IMR-90 (cell line): ENCODE results near the gene CD180. TPM values are rescaled to one million over a fixed set of nuclear protein-coding genes. Genes with fewer than 3 reads are reported as not detected.

ENCODE experiments used
- ATAC-seq: fragments of 200-7000 bp; cut with Tn5 transposase; 2 replicates; pipeline ENCODE4 v1.9.1; 2020; ENCODE audit warnings: low read depth, mild to moderate bottlenecking, moderate library complexity
- BruUV-seq: library from RNA; stranded (reverse); fragments of 400-500 nt; replicated peaks from 2 replicates; lab custom pipeline; 2021; lab: Mats Ljungman, UMichigan
- CTCF ChIA-PET: fragments of 300-600 bp; formaldehyde crosslinking; extraction: SDS; loops from one replicate; lab custom pipeline; 2021; ENCODE audit warnings: antibody characterized with exemption; lab: Yijun Ruan, JAX
- POLR2A ChIA-PET: fragments of 300-600 bp; sonication (Branson Sonifier 250); formaldehyde crosslinking; loops from one replicate; lab custom pipeline; 2022; ENCODE audit warnings: antibody characterized with exemption; ENCODE audit not compliant: unreplicated experiment; lab: Charles Lee
- DNase-seq: peaks from one replicate; pipeline ENCODE4 v3.0.0; 2013
- H2AFZ ChIP-seq: replicated peaks from 2 replicates; pipeline ENCODE3; 2013; ENCODE audit warnings: low read length, mild to moderate bottlenecking; ENCODE audit not compliant: poor library complexity
- H2AK5ac ChIP-seq: 2 replicates; pipeline ENCODE4 v1.6.1; 2013; ENCODE audit warnings: low read depth, low read length, inconsistent platforms
- H2AK9ac ChIP-seq: replicated peaks from 2 replicates; pipeline ENCODE3; 2013; ENCODE audit warnings: mild to moderate bottlenecking, low read depth, low read length, moderate library complexity; ENCODE audit not compliant: poor library complexity
- H2BK120ac ChIP-seq: 2 replicates; pipeline ENCODE4 v1.6.1; 2013; ENCODE audit warnings: low read depth, low read length, inconsistent platforms
- H2BK15ac ChIP-seq: 3 replicates; pipeline ENCODE4 v1.6.1; 2013; ENCODE audit warnings: low read depth, low read length, inconsistent platforms
- H2BK20ac ChIP-seq: 2 replicates; pipeline ENCODE4 v1.6.1; 2013; ENCODE audit warnings: low read depth, mild to moderate bottlenecking, inconsistent platforms, low read length, moderate library complexity
- H2BK5ac ChIP-seq: 2 replicates; pipeline ENCODE4 v1.6.1; 2013; ENCODE audit warnings: mild to moderate bottlenecking, low read depth, low read length, inconsistent platforms; ENCODE audit not compliant: poor library complexity, severe bottlenecking
- H3K14ac ChIP-seq: replicated peaks from 2 replicates; pipeline ENCODE4 v1.6.1; 2013; ENCODE audit warnings: low read depth, low read length, inconsistent platforms
- H3K18ac ChIP-seq: 2 replicates; pipeline ENCODE4 v1.6.1; 2013; ENCODE audit warnings: low read depth, low read length, control low read depth
- H3K23ac ChIP-seq: 2 replicates; pipeline ENCODE4 v1.6.1; 2013; ENCODE audit warnings: low read depth, low read length, inconsistent platforms
- H3K27ac ChIP-seq: 2 replicates; pipeline ENCODE4 v1.5.1; 2013; ENCODE audit warnings: mild to moderate bottlenecking, control low read depth, low read length; ENCODE audit not compliant: insufficient read depth
- H3K27me3 ChIP-seq: 2 replicates; pipeline ENCODE4 v1.6.1; 2013; ENCODE audit warnings: low read length; ENCODE audit not compliant: control insufficient read depth, insufficient read depth
- H3K36me3 ChIP-seq: 2 replicates; pipeline ENCODE4 v1.6.1; 2013; ENCODE audit warnings: low read length, mixed read lengths; ENCODE audit not compliant: control insufficient read depth, insufficient read depth
- H3K4ac ChIP-seq: 2 replicates; pipeline ENCODE4 v1.6.1; 2013; ENCODE audit warnings: low read depth, low read length, inconsistent platforms
- H3K4me1 ChIP-seq: 2 replicates; pipeline ENCODE4 v1.6.1; 2013; ENCODE audit warnings: low read length, mixed read lengths; ENCODE audit not compliant: control insufficient read depth, insufficient read depth
- H3K4me2 ChIP-seq: 2 replicates; pipeline ENCODE4 v1.6.1; 2013; ENCODE audit warnings: low read depth, mild to moderate bottlenecking, control low read depth, low read length, moderate library complexity
- H3K4me3 ChIP-seq: 2 replicates; pipeline ENCODE4 v1.5.1; 2013; ENCODE audit warnings: low read depth, mild to moderate bottlenecking, control low read depth, low read length, moderate library complexity; ENCODE audit not compliant: insufficient read depth
- H3K56ac ChIP-seq: 2 replicates; pipeline ENCODE4 v1.6.1; 2013; ENCODE audit warnings: low read length, inconsistent platforms; ENCODE audit not compliant: insufficient read depth; ENCODE audit errors: extremely low read depth
- H3K79me1 ChIP-seq, 2 experiments: 2 replicates each; pipeline ENCODE4 v1.6.1; 2013; ENCODE audit warnings: low read length in 2 of 2, inconsistent platforms in 1 of 2, low read depth in 1 of 2
- H3K9ac ChIP-seq: 2 replicates; pipeline ENCODE4 v1.6.1; 2013; ENCODE audit warnings: low read depth, low read length, control low read depth
- H3K9me1 ChIP-seq: 2 replicates; pipeline ENCODE4 v1.6.1; 2013; ENCODE audit warnings: low read length, inconsistent platforms; ENCODE audit not compliant: insufficient read depth
- H3K9me3 ChIP-seq: 2 replicates; pipeline ENCODE4 v1.6.1; 2013; ENCODE audit warnings: low read length; ENCODE audit not compliant: control insufficient read depth, insufficient read depth
- H4K20me1 ChIP-seq: 2 replicates; pipeline ENCODE4 v1.6.1; 2013; ENCODE audit warnings: low read length, inconsistent platforms; ENCODE audit not compliant: insufficient read depth
- H4K5ac ChIP-seq: 2 replicates; pipeline ENCODE4 v1.6.1; 2013; ENCODE audit warnings: mild to moderate bottlenecking, low read depth, low read length, control low read depth
- H4K8ac ChIP-seq, 2 experiments: 2 replicates each; pipeline ENCODE4 v1.6.1; 2013; ENCODE audit warnings: low read depth in 2 of 2, low read length in 2 of 2, control low read depth in 1 of 2, inconsistent platforms in 1 of 2
- H4K91ac ChIP-seq: 2 replicates; pipeline ENCODE4 v1.6.1; 2013; ENCODE audit warnings: low read depth, low read length, inconsistent platforms; ENCODE audit not compliant: insufficient read depth
- BHLHE40 ChIP-seq: fragments of 150-350 bp; IDR thresholded peaks from 2 replicates; pipeline ENCODE4 v1.6.1; 2016; ENCODE audit warnings: mild to moderate bottlenecking, low read depth, low read length
- CEBPB ChIP-seq: IDR thresholded peaks from 2 replicates; pipeline ENCODE4 v1.6.1; 2012; ENCODE audit warnings: low read depth, low read length, improper control_type of control experiment
- CHD1 ChIP-seq: IDR thresholded peaks from 2 replicates; pipeline ENCODE4 v1.6.1; 2012; ENCODE audit warnings: low read depth, low read length, improper control_type of control experiment
- CTCF ChIP-seq: conservative IDR thresholded peaks from 2 replicates; pipeline ENCODE4 v1.5.1; 2012; ENCODE audit warnings: mild to moderate bottlenecking, low read depth, low read length, improper control_type of control experiment
- ELK1 ChIP-seq: fragments of 150-350 bp; IDR thresholded peaks from 2 replicates; pipeline ENCODE4 v1.6.1; 2016; ENCODE audit warnings: low read depth, mild to moderate bottlenecking, low read length, moderate library complexity, borderline replicate concordance
- FOS ChIP-seq: fragments of 150-350 bp; IDR thresholded peaks from 2 replicates; pipeline ENCODE4 v1.6.1; 2016; ENCODE audit warnings: low read depth, low read length
- MAFK ChIP-seq: IDR thresholded peaks from 2 replicates; pipeline ENCODE4 v1.6.1; 2012; ENCODE audit warnings: low read depth, low read length, improper control_type of control experiment
- MAZ ChIP-seq: IDR thresholded peaks from 2 replicates; pipeline ENCODE4 v1.6.1; 2012; ENCODE audit warnings: low read depth, mild to moderate bottlenecking, low read length, improper control_type of control experiment, moderate library complexity, borderline replicate concordance
- MXI1 ChIP-seq: IDR thresholded peaks from 2 replicates; pipeline ENCODE4 v1.6.1; 2012; ENCODE audit warnings: low read depth, mild to moderate bottlenecking, low read length, moderate library complexity, borderline replicate concordance
- NFE2L2 ChIP-seq: fragments of 150-350 bp; IDR thresholded peaks from 2 replicates; pipeline ENCODE4 v1.6.1; 2016; ENCODE audit warnings: low read depth, mild to moderate bottlenecking, low read length
- POLR2A ChIP-seq: IDR thresholded peaks from 2 replicates; pipeline ENCODE4 v1.6.1; 2012; ENCODE audit warnings: mild to moderate bottlenecking, low read depth, low read length
- RAD21 ChIP-seq: IDR thresholded peaks from 2 replicates; pipeline ENCODE4 v1.6.1; 2012; ENCODE audit warnings: low read length, improper control_type of control experiment
- RCOR1 ChIP-seq: IDR thresholded peaks from 2 replicates; pipeline ENCODE4 v1.6.1; 2012; ENCODE audit warnings: mild to moderate bottlenecking, low read length, improper control_type of control experiment; ENCODE audit not compliant: insufficient replicate concordance
- RFX5 ChIP-seq: IDR thresholded peaks from 2 replicates; pipeline ENCODE4 v1.8.0; 2012; ENCODE audit warnings: low read depth, mild to moderate bottlenecking, low read length, moderate library complexity
- SMC3 ChIP-seq: fragments of 150-350 bp; IDR thresholded peaks from 2 replicates; pipeline ENCODE4 v1.6.1; 2016; ENCODE audit warnings: low read depth, mild to moderate bottlenecking, antibody characterized with exemption, low read length, moderate library complexity
- USF2 ChIP-seq: fragments of 150-350 bp; IDR thresholded peaks from 2 replicates; pipeline ENCODE4 v1.6.1; 2017; ENCODE audit warnings: mild to moderate bottlenecking, antibody characterized with exemption, low read length, low read depth
- WGBS, 2 experiments: methylation state at CpG; one replicate each; pipeline versions ENCODE4 v1.1.5 to v1.1.7; 2013; ENCODE audit warnings: missing lambda C conversion rate in 2 of 2; ENCODE audit not compliant: insufficient read length in 1 of 2; ENCODE audit errors: extremely low coverage in 2 of 2; 5-methylcytosine and 5-hydroxymethylcytosine counted together
- dilution Hi-C: fragments of 300-500 bp; cut with HindIII; formaldehyde crosslinking; loops from one replicate; pipeline ENCODE4 v1.14.3; 2018; ENCODE audit warnings: low sequenced_read_pairs; ENCODE audit not compliant: unreplicated experiment
- in situ Hi-C: fragments of 300-500 bp; cut with MboI; formaldehyde crosslinking; loops from 3 replicates; pipeline ENCODE4 v1.14.3; 2019; ENCODE audit warnings: low sequenced_read_pairs, inconsistent platforms, mixed read lengths
- intact Hi-C: fragments of 100-400 bp; cut with micrococcal nuclease; formaldehyde crosslinking; loops from 2 replicates; pipeline ENCODE4 v1.10.0; 2022
- polyA plus RNA-seq, 3 experiments: library from polyadenylated mRNA; depleted of rRNA; stranded (reverse); fragments of >200 nt; gene quantifications; 2 replicates each; pipeline ENCODE4 v1.2.3, GENCODE V29; 2012; ENCODE audit warnings: low replicate concordance in 1 of 3
- total RNA-seq: library from RNA; depleted of rRNA; stranded (reverse); fragments of >200 nt; gene quantifications from 2 replicates; pipeline ENCODE4 v1.2.3, GENCODE V29; 2012

CD180 gene
- total and polyA plus RNA-seq, 2 of the 4 experiments (the other 2 are of a cell fraction), result not detected

- Histone ChIP-seq H2AFZ (no peak overlapping the region), H3K27me3 (no peaks in the 10 kb centered on the region), H3K27ac (no peak overlapping the region), H3K9me3 (no peaks in the 10 kb centered on the region), H2BK120ac (peak overlapping the region; percentile 25; the same call in 1 of the 2 replicates), H3K4me3 (no peak overlapping the region), H3K9ac (no peak overlapping the region), H2AK5ac (no peak overlapping the region), H3K14ac (no peak overlapping the region), H3K56ac (no peak overlapping the region), H4K5ac (no peak overlapping the region; the same call in 1 of the 2 replicates), H3K4ac (peak overlapping the region; percentile 10; the same call in 1 of the 2 replicates), H3K79me1 (no peaks in the 10 kb centered on the region), H4K91ac (no peak overlapping the region), H3K23ac (no peak overlapping the region), H3K4me2 (no peak overlapping the region), H4K8ac (no peak overlapping the region), H4K20me1 (no peaks in the 10 kb centered on the region), H2BK20ac (no peak overlapping the region), H3K9me1 (peaks cover 4% of the 10 kb centered on the region; the same call in 1 of the 2 replicates), H3K4me1 (peaks cover 2% of the 10 kb centered on the region; the same call in 1 of the 2 replicates), H3K36me3 (no peaks in the 10 kb centered on the region), H2BK15ac (no peak overlapping the region), H2BK5ac (no peak overlapping the region), H2AK9ac (no peak overlapping the region), H3K18ac (no peak overlapping the region)
- dilution Hi-C loops, result no loop called here
- intact Hi-C loops, result no loop called here
- in situ Hi-C loops, result loop anchor here (25.0 kb wide), 1 partner anchor 579 kb away; no protein-coding TSS in a partner anchor
- DNase-seq, result peak; percentile 42
- BruUV-seq, result no TSS peak
- no CpG with 5 or more reads among the region's 9 CpGs for WGBS, 2 experiments
- ATAC-seq, result peak; percentile 42; the same call in 1 of the 2 replicates
- CTCF ChIA-PET, result no interaction called here
- POLR2A ChIA-PET, result no interaction called here
- TF ChIP-seq RCOR1, result no peak
- no peak for TF ChIP-seq NFE2L2
- TF ChIP-seq RFX5, result no peak
- no peak for TF ChIP-seq MXI1
- no peak for TF ChIP-seq MAFK
- no peak for TF ChIP-seq CHD1
- no peak for TF ChIP-seq CTCF
- no peak for TF ChIP-seq POLR2A
- no peak for TF ChIP-seq SMC3
- TF ChIP-seq ELK1, result no peak
- no peak for TF ChIP-seq CEBPB
- no peak for TF ChIP-seq USF2
- TF ChIP-seq BHLHE40, result no peak
- TF ChIP-seq FOS, result no peak
- no peak for TF ChIP-seq RAD21
- TF ChIP-seq MAZ, result no peak
Measured at GRCh38 chr5:67233075-67233474, 36.5 kb upstream of the CD180 start.
